C4-2B (cell line): ENCODE results near the gene CENATAC.

ENCODE experiments used
- H3K27ac ChIP-seq: fragments of 450-650 bp; 2 replicates; pipeline ENCODE4 v1.5.1; 2017
- ZFX ChIP-seq: fragments of 450-650 bp; IDR thresholded peaks from 2 replicates; pipeline ENCODE4 v1.6.1; 2017
- TF ChIP-seq, protein P1 (sequence below): fragments of 450-650 bp; conservative IDR thresholded peaks from 2 replicates; pipeline ENCODE4 v1.5.1; 2017; ENCODE audit warnings: mild to moderate bottlenecking

Gene CENATAC

DNA sequence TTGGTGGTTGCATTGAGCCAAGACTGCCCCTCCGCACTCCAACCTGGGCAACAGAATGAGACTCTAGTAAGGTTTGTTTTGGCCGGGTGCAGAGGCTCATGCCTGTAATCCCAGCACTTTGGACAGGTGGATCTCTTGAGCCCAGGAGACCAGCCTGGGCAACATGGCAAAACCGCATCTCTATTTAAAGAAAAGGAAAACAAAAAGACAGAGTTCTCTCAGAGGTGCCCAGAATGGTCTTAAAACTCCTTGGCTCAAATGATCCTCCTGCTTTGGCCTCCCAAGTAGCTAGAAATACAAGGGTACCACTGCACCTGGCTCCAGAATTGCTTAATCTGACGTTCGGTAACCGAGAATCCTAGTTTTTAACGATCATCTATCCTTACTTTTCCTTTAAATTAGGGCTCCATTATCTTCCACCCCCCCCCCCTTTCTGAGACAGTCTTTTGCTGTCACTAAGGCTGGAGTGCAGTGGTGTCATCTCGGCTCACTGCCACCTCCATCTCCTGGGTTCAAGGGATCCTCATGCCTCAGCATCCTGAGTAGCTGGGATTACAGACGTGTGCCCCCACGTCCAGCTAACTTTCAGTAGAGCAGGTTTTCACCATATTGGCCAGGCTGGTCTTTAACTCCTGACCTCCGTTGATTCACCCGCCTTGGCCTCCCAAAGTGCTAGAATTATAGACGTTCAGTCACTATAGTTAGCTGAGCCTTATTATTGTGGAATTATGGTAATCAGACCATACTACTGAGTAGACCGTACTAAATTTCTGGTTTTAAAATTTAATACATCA lies 18.5 kb downstream of the CENATAC start:
- TF ChIP-seq, protein P1, sequence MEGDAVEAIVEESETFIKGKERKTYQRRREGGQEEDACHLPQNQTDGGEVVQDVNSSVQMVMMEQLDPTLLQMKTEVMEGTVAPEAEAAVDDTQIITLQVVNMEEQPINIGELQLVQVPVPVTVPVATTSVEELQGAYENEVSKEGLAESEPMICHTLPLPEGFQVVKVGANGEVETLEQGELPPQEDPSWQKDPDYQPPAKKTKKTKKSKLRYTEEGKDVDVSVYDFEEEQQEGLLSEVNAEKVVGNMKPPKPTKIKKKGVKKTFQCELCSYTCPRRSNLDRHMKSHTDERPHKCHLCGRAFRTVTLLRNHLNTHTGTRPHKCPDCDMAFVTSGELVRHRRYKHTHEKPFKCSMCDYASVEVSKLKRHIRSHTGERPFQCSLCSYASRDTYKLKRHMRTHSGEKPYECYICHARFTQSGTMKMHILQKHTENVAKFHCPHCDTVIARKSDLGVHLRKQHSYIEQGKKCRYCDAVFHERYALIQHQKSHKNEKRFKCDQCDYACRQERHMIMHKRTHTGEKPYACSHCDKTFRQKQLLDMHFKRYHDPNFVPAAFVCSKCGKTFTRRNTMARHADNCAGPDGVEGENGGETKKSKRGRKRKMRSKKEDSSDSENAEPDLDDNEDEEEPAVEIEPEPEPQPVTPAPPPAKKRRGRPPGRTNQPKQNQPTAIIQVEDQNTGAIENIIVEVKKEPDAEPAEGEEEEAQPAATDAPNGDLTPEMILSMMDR = no peak
- TF ChIP-seq ZFX = no peak
- H3K27ac ChIP-seq = no peak overlapping the region

DNA sequence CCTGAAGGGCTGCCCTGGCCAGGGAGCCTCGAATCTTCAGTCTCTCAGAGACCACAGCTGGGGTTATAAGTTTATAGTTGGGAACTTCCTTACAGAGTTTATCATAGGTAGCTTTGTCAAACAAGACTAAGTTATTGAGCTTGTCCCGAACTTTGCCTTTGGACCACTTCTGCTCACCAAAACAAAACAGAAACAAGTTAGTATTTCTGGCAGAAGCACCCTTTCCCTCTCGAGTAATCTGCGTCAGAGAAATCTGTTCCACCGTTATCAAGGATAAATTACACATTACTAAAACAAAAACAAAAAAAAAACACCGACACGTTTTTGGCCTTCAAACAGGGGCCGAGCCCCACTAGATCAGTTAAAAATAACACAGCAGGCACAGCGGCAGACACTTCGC lies 19.4 kb downstream of the CENATAC start:
- peak overlapping the region; percentile 96 for H3K27ac ChIP-seq

GRCh38 chr11:119018074-119018938 lies 20.4 kb downstream of the CENATAC start, which contains the start of the genes RPS25 and TRAPPC4:
RPS25 (minus strand) TSS chr11:119018343; CDS start chr11:119018284, 59 bp downstream.
TRAPPC4 (plus strand) TSS chr11:119018766; CDS start chr11:119018796, 30 bp downstream.
- H3K27ac ChIP-seq = peak within 1 kb of the TSS; percentile 96
- TF ChIP-seq, protein P1 = no peak
- TF ChIP-seq ZFX = peak; percentile 57; the same call in 1 of the 2 replicates

DNA sequence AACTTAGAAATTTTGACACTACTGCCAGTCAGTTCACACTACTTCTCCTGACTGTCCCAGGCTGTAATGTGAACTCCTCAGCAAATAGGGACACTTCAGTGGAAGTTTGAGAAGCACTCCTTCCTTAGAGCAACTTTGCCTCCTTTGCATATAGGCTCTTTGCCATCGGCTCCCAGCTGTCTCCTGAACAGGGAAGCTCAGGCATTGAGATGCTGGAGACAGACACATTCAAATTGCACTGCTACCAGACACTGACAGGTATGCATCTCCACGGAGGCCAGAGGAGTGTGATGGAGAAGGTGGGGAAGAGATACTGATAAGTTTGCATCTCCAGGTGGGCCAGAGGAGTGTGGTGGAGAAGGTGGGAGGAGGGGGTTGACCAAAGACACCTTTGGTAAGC lies 22.1 kb downstream of the CENATAC start:
- H3K27ac ChIP-seq = peak overlapping the region; percentile 4; the same call in 1 of the 2 replicates
- TF ChIP-seq, protein P1 = no peak
- no peak for TF ChIP-seq ZFX

- no peak overlapping the region for H3K27ac ChIP-seq
- TF ChIP-seq ZFX = no peak
- TF ChIP-seq, protein P1 = no peak
Measured at GRCh38 chr11:119021631-119022030, 23.7 kb downstream of the CENATAC start.

GRCh38 chr11:119023741-119024140 lies 25.8 kb downstream of the CENATAC start:
- H3K27ac ChIP-seq = no peak overlapping the region
- no peak for TF ChIP-seq ZFX
- TF ChIP-seq, protein P1 = no peak

DNA sequence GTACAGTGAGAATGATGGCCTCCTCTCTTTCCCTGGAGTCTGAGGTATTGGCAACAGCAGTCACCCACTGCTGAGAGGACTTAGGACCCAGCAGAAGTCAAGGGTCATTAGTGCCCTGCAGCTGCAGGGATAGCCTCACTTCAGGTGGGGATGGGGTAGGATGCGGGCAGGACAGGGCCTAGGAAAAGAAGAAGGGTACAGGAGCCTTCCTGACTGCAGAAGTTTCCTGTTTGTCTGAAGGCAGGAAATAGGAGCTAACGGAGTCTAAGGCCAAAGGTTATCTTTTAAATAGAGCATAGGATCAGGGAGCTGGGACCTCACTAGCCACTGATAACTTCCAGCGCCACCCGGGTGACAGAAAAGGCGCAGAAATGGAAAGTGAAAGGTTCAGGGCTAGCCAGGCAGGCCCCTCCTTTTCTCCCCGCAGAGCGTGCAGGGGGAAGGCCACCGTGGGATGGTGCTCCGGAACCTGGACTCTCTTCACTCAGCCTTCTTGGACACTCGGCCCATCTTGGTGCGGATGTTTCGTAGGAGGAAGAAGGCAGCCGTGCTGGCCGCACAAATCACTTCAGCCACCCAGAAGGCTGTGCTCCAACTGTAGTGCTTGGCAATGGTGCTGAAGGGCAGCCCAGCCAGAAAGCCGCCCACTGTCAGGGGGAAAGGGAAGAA lies 26.6 kb downstream of the CENATAC start:
- TF ChIP-seq, protein P1 = no peak
- no peak for TF ChIP-seq ZFX
- H3K27ac ChIP-seq = no peak overlapping the region
